Measurements from ENCODE around the gene CFDP1. TPM values are rescaled to one million over a fixed set of nuclear protein-coding genes. Genes with fewer than 3 reads are reported as not detected.

CFDP1 gene
- polyA plus RNA-seq, 3 donors: 12.9 to 23.2 (median 19.0) TPM

DNA sequence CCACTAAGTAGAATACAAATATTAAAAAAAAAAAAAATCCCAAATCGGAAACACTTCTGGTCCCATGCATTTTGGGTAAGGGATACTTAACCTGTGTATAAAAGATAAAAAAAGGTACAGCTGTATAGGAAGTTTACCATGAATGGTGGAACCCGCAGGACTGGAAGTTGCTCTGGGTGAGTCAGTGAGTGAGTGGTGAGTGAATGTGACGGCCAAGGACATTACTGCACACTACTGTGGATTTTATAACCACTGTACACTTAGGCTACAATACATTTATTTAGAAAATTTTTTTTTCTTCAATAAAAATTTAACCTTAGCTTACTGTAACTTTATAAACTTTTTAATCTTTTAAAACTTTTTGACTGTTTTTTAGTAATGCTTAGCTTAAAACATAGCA lies 110.6 kb downstream of the CFDP1 start:
- peaks cover 0 to 16% (median 4%) of the 10 kb centered on the region in 7 donors for H3K9me3 Mint-ChIP-seq
- peaks cover 33 to 61% of the 10 kb centered on the region in 2 donors for H3K36me3 Mint-ChIP-seq
- no peak overlapping the region for H3K27ac ChIP-seq (ENCODE audit: low read depth in 1 of 2, low read length in 2 of 2)
- WGBS (ENCODE audit: insufficient coverage): no CpG with 5 or more reads among the region's 3 CpGs
- H3K4me1 ChIP-seq (ENCODE audit: control insufficient read depth in 1 of 2, insufficient read depth in 2 of 2, low read length in 2 of 2): no peaks in the 10 kb centered on the region
- H3K27ac Mint-ChIP-seq: no peak overlapping the region
- DNase-seq: no peak
- H3K4me3 Mint-ChIP-seq: peak overlapping the region in 1 of 2 donors; percentile 16
- peaks cover 68 to 96% of the 10 kb centered on the region in 2 donors for H3K27me3 ChIP-seq (ENCODE audit: control insufficient read depth in 2 of 2, insufficient read depth in 2 of 2, low read length in 2 of 2)
- no peak overlapping the region for H2AFZ ChIP-seq (ENCODE audit: insufficient read depth, low read depth, low read length, poor library complexity, severe bottlenecking)
- no peaks in the 10 kb centered on the region for H3K79me2 ChIP-seq (ENCODE audit: insufficient read depth, low read length)
- peaks cover 84 to 98% (median 98%) of the 10 kb centered on the region in 3 donors for H3K27me3 Mint-ChIP-seq (ENCODE audit: low read depth in 3 of 3)
- peaks cover 25% of the 10 kb centered on the region for H4K20me1 ChIP-seq (ENCODE audit: insufficient read depth, low read length)
- H3K4me2 ChIP-seq (replicated peaks; ENCODE audit: extremely low read depth, low read length, poor library complexity, severe bottlenecking): no peak overlapping the region
- peaks cover 0 to 6% of the 10 kb centered on the region in 2 donors for H3K9me3 ChIP-seq (replicated peaks in 1 of 2; ENCODE audit: control insufficient read depth in 1 of 2, insufficient read depth in 1 of 2, low read length in 2 of 2)
- peaks cover 10% of the 10 kb centered on the region for H3K4me1 Mint-ChIP-seq
- no peak overlapping the region for H3K9ac ChIP-seq (ENCODE audit: insufficient read depth, low read length, poor library complexity, severe bottlenecking)
- no peak for TF ChIP-seq CTCF (IDR thresholded peaks at IDR 0.05)
- H3K4me3 ChIP-seq (replicated peaks in 1 of 3; ENCODE audit: low read depth in 2 of 3, low read length in 3 of 3): no peak overlapping the region
- H3K36me3 ChIP-seq (replicated peaks in 1 of 2; ENCODE audit: control insufficient read depth in 1 of 2, insufficient read depth in 2 of 2, low read length in 2 of 2): no peaks in the 10 kb centered on the region
- intact Hi-C loops (cut with micrococcal nuclease): no loop called here

DNA sequence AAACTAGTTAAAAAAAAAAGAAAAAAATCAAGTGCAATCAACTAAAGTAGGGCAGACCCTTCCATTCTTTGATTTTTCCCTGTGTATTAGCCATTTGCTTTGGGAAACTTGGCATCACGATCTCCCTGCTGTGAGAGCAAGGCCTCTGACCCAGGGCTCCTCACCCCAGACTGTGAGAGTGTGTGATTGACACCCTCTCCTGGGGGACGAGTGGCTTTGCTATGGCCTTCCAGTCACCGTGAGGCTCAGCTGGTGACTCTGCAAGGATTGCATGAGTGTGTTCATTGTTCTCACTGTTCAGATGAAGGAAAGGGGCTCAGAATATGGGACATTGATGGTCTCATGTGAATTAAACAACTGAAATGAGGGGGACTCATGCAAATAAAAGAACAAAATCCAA lies 112.9 kb downstream of the CFDP1 start:
- H3K27me3 Mint-ChIP-seq (ENCODE audit: low read depth in 3 of 3): peaks cover 75 to 97% (median 97%) of the 10 kb centered on the region in 3 donors
- no peak overlapping the region for H3K4me2 ChIP-seq (replicated peaks; ENCODE audit: extremely low read depth, low read length, poor library complexity, severe bottlenecking)
- peaks cover 64 to 93% of the 10 kb centered on the region in 2 donors for H3K27me3 ChIP-seq (ENCODE audit: control insufficient read depth in 2 of 2, insufficient read depth in 2 of 2, low read length in 2 of 2)
- no peak overlapping the region for H2AFZ ChIP-seq (ENCODE audit: insufficient read depth, low read depth, low read length, poor library complexity, severe bottlenecking)
- H3K36me3 Mint-ChIP-seq: peaks cover 36 to 60% of the 10 kb centered on the region in 2 donors
- intact Hi-C loops (cut with micrococcal nuclease): no loop called here
- no peak for DNase-seq
- no peaks in the 10 kb centered on the region for H3K36me3 ChIP-seq (replicated peaks in 1 of 2; ENCODE audit: control insufficient read depth in 1 of 2, insufficient read depth in 2 of 2, low read length in 2 of 2)
- peaks cover 17% of the 10 kb centered on the region for H4K20me1 ChIP-seq (ENCODE audit: insufficient read depth, low read length)
- H3K27ac ChIP-seq (ENCODE audit: low read depth in 1 of 2, low read length in 2 of 2): no peak overlapping the region
- H3K4me3 Mint-ChIP-seq: peak overlapping the region in 1 of 2 donors; percentile 67
- 87% methylated on average over 3 of the region's 3 CpGs for WGBS (ENCODE audit: insufficient coverage)
- no peak overlapping the region for H3K4me3 ChIP-seq (replicated peaks in 1 of 3; ENCODE audit: low read depth in 2 of 3, low read length in 3 of 3)
- no peaks in the 10 kb centered on the region for H3K79me2 ChIP-seq (ENCODE audit: insufficient read depth, low read length)
- no peaks in the 10 kb centered on the region for H3K9me3 ChIP-seq (replicated peaks in 1 of 2; ENCODE audit: control insufficient read depth in 1 of 2, insufficient read depth in 1 of 2, low read length in 2 of 2)
- H3K9me3 Mint-ChIP-seq: peaks cover 0 to 13% (median 3%) of the 10 kb centered on the region in 7 donors
- no peak for TF ChIP-seq CTCF (IDR thresholded peaks at IDR 0.05)
- H3K9ac ChIP-seq (ENCODE audit: insufficient read depth, low read length, poor library complexity, severe bottlenecking): no peak overlapping the region
- peaks cover 18% of the 10 kb centered on the region for H3K4me1 Mint-ChIP-seq
- peaks cover 0 to 5% of the 10 kb centered on the region in 2 donors for H3K4me1 ChIP-seq (ENCODE audit: control insufficient read depth in 1 of 2, insufficient read depth in 2 of 2, low read length in 2 of 2)
- H3K27ac Mint-ChIP-seq: no peak overlapping the region

Data from CD14-positive monocyte (primary cell).